AG09309 (cell line): ENCODE results near the gene SPON1.

Source experiments
- DNase-seq: peaks from one replicate; pipeline ENCODE4 v3.0.0-alpha.2; 2010; ENCODE audit warnings: low read depth
- H3K4me3 ChIP-seq: 2 replicates; pipeline ENCODE4 v1.5.1; 2011; ENCODE audit warnings: mild to moderate bottlenecking, low read depth, low read length, moderate library complexity; ENCODE audit not compliant: control insufficient read depth
- CTCF ChIP-seq: IDR thresholded peaks from 2 replicates; pipeline ENCODE4 v1.5.1; 2011; ENCODE audit warnings: mild to moderate bottlenecking, low read depth, low read length, inconsistent platforms; ENCODE audit not compliant: insufficient read depth, control insufficient read depth; ENCODE audit errors: missing control alignments

The SPON1 gene

DNA sequence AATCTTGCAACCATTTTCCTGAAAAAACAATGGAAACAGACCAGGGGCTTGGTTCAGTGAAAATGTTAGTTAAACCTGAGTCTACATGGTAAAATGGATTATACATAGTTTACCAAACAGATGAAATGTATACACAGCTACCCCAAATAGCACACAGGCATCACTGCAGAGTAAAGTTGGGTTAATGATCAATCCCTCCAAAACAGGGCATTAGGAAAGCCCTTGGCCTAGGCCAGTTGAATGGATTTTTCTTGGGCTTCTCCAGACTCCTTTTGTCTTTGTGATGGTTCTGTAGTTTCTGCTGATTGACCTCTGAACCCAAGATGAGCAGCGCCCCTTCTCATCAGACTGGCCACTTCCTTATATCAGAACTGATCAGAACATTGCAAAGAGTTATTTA, 222.9 kb downstream of the SPON1 start:
- DNase-seq: no peak
- no peak for TF ChIP-seq CTCF
- H3K4me3 ChIP-seq: no peak overlapping the region

DNA sequence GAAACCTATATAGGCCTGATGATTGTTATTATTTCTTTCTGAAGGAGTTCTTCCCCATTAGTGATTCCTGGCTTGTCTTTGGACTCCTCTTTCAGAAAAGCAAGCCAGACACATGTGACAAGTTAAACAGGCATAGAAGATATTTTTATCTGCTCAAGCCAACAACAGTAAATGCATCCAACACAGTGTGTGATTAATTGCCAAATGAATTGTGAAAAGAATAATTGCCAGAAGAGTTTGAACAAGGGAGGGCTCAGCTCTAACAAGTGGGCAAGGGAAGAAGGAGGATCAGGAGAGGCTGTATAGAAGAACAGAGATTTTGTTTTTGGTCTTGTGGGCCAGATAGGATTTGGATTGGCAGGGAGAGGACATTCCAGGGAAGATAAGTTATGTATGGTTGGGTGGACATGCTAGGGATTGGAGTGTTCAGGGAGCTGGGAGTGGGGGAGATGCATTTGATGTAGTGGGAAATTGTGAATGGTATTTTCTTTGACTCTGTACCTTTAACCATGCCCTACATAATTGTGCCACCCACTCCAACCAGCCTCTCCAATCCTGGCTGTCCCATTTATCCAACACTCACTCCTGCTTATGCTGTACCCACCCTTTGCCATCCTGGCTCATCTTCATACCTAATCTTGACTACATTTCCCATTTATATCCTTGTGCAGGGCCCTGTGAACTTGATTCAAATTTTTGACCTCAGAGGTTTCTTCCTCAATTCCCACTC, 223.7 kb downstream of the SPON1 start:
- DNase-seq: no peak
- H3K4me3 ChIP-seq: no peak overlapping the region
- no peak for TF ChIP-seq CTCF

GRCh38 chr11:14189874-14190273, 227.4 kb downstream of the SPON1 start:
- DNase-seq: no peak

DNA sequence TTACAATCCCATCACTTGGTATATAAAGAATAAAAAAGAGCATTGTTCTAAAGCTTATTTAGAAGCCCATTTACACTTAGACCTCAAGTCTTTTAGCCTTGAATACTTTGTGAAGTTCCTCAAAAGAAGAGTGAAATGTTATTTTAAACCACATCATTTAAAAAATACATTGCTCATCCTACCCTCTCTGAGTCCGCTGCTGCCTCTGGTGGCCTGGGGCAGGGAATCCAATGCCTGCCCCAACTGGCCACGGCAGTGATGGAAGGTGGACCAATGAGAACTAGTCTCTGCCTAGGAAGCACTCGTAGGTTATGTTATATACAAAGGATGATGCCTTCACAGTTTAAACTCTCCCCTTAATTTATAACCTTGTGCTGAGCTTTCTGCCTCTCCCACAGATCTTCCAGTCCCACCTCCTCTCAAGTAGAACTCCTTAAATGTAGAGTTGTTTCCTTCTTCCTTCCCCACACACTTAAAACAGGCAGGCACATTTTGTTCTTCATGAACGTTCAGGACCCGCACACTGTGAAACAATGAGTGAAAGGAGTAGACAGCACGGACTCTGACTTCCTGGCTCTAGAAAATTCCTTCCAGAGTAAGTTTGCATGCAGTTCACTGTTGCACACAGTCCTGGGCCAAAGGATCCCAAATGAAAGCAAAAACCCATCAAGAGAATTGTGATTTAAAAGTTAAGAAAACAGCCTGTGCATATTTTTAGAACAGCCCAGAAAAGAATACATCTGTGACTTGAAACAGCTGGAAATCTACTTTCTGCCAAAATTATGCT, 228.7 kb downstream of the SPON1 start:
- no peak for TF ChIP-seq CTCF
- no peak for DNase-seq
- H3K4me3 ChIP-seq: no peak overlapping the region

More at GRCh38 chr11:14189874-14190273, 227.4 kb downstream of the SPON1 start:
- H3K4me3 ChIP-seq: no peak overlapping the region
- TF ChIP-seq CTCF: no peak

DNA sequence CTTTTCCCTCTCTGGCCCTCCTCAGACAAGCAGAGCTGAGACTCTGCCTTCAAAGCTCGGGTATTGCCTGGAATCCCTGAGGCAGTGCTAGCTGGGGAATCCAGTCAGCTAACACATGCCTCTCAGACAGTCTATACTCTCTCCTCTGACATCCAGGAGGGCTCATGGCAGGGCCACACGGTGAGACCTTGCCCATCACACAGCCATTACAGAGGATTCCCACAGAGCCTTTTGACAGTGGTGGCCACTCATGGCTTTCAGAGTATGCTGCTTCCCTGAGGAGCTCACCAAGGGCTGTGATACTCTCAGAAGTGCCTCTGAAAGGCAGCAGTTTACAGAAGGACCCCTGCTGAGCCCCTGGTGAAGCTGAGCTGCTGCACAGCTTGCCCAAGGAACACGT, 231.1 kb downstream of the SPON1 start:
- no peak for TF ChIP-seq CTCF
- DNase-seq: no peak
- H3K4me3 ChIP-seq: no peak overlapping the region

DNA sequence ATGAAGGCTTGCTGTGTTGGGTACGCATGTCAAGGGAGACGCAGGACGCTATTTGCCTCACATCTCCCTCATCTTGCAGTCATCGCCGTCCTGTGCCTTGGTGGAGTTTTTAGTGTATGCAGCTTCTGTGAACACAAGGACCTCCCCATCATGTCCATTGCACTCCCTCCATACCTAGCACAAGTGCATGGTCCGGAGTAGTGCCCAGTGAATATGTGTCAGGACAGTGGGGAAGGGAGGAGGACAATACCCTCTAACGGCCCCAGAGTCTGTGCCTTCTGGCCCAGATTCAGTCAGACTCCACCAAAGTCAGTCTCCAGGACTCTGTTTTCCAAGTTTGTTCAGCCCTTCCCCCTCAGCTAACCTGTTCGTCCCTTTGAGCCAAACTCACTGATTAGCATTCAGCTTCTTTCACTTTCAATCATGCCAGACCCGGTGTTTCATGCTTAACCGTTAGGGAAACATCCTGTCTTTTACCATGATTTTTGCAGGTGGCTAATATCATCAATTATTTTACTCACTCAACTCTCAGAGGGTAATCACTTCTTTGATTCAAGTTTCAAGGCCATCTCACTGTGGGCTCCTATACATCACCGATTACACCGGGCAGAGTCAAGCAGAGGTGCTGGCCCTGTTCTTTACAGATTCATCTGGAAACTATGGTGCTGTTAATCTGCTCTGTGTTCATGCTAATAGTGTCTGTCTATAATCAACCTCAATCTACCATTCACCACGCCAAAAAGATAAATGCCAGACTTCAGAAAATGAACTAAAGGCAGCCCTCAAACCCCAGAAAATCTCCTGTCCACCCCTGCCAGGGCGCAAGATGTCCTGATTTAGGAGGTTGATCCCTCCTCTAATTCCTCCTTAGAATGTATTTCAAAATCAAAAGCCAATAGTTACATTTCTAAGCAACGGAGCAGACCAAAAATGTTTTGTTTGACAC, 240.0 kb downstream of the SPON1 start:
- TF ChIP-seq CTCF: no peak
- no peak for DNase-seq
- no peak overlapping the region for H3K4me3 ChIP-seq
